Activated B cell treated with CpG ODN at 0.5 μM for 24 hours (primary cell): ENCODE data around the gene CENPN. TPM values are rescaled to one million over a fixed set of nuclear protein-coding genes. Genes with fewer than 3 reads are reported as not detected.

ENCODE experiments used
- ATAC-seq: fragments of 200-7000 bp; cut with Tn5 transposase; one replicate; pipeline ENCODE4 v1.10.0; 2021; ENCODE audit warnings: low read depth, mild to moderate bottlenecking, moderate library complexity
- CTCF ChIA-PET: fragments of 350-600 bp; sonication (Branson Sonifier 250); formaldehyde crosslinking; loops from one replicate; lab custom pipeline; 2021; ENCODE audit warnings: antibody characterized with exemption; lab: Charles Lee
- POLR2A ChIA-PET: fragments of 350-600 bp; sonication (Branson Sonifier 250); formaldehyde crosslinking; loops from one replicate; lab custom pipeline; 2021; ENCODE audit warnings: antibody characterized with exemption; lab: Charles Lee
- DNase-seq: peaks from one replicate; pipeline ENCODE4 v3.0.0; 2022
- H3K27ac Mint-ChIP-seq: one replicate; pipeline ENCODE4 v1.8.0; 2020; ENCODE audit warnings: mixed read lengths
- H3K27me3 Mint-ChIP-seq: one replicate; pipeline ENCODE4 v1.8.0; 2021; ENCODE audit warnings: mixed read lengths
- H3K36me3 Mint-ChIP-seq: one replicate; pipeline ENCODE4 v1.8.0; 2021; ENCODE audit warnings: low read depth, mixed read lengths
- H3K4me1 Mint-ChIP-seq: one replicate; pipeline ENCODE4 v1.8.0; 2021; ENCODE audit warnings: mixed read lengths
- H3K4me3 Mint-ChIP-seq: one replicate; pipeline ENCODE4 v1.8.0; 2020; ENCODE audit warnings: mild to moderate bottlenecking, mixed read lengths
- H3K9me3 Mint-ChIP-seq: one replicate; pipeline ENCODE4 v1.8.0; 2020; ENCODE audit warnings: mixed read lengths
- CTCF ChIP-seq: fragments of 200-600 bp; IDR thresholded peaks from one replicate; pipeline ENCODE4 v1.8.0; 2022; ENCODE audit warnings: antibody characterized with exemption, mild to moderate bottlenecking
- intact Hi-C: fragments of 100-400 bp; cut with micrococcal nuclease; formaldehyde crosslinking; loops from one replicate; pipeline ENCODE4 v1.15.1; 2024
- total RNA-seq: library from RNA; stranded (reverse); gene quantifications from 2 replicates; pipeline ENCODE4 v1.2.3, GENCODE V29; 2022

Gene CENPN
- total RNA-seq, 1 donor from 2014 or later = 5.9 TPM

- POLR2A ChIA-PET = no interaction called here
- ATAC-seq = no peak
- H3K27ac Mint-ChIP-seq = no peak overlapping the region
Observed at GRCh38 chr16:81060576-81061306, 53.7 kb downstream of the CENPN start.

GRCh38 chr16:81061307-81061640 is 54.3 kb downstream of the CENPN start:
- H3K27ac Mint-ChIP-seq = no peak overlapping the region
- no peaks in the 10 kb centered on the region for H3K4me1 Mint-ChIP-seq

More at GRCh38 chr16:81060576-81061306, 53.7 kb downstream of the CENPN start:
- CTCF ChIA-PET = no interaction called here
- H3K27me3 Mint-ChIP-seq = no peaks in the 10 kb centered on the region
- H3K9me3 Mint-ChIP-seq = no peaks in the 10 kb centered on the region
- H3K4me3 Mint-ChIP-seq = no peak overlapping the region
- intact Hi-C loops = no loop called here
- H3K36me3 Mint-ChIP-seq = no peaks in the 10 kb centered on the region
- DNase-seq = no peak
- H3K4me1 Mint-ChIP-seq = no peaks in the 10 kb centered on the region
- no peak for TF ChIP-seq CTCF

GRCh38 chr16:81061871-81062608 is 55.0 kb downstream of the CENPN start:
- ChIA-PET CTCF (no interaction called here), POLR2A (no interaction called here)
- Mint-ChIP-seq H3K27me3 (no peaks in the 10 kb centered on the region), H3K4me1 (no peaks in the 10 kb centered on the region), H3K4me3 (no peak overlapping the region), H3K27ac (no peak overlapping the region), H3K36me3 (no peaks in the 10 kb centered on the region), H3K9me3 (no peaks in the 10 kb centered on the region)
- DNase-seq = no peak
- intact Hi-C loops = no loop called here
- ATAC-seq = no peak
- TF ChIP-seq CTCF = no peak

More at GRCh38 chr16:81061307-81061640, 54.3 kb downstream of the CENPN start:
- no peak for TF ChIP-seq CTCF
- no peak overlapping the region for H3K4me3 Mint-ChIP-seq
- CTCF ChIA-PET = no interaction called here
- no peaks in the 10 kb centered on the region for H3K36me3 Mint-ChIP-seq
- ATAC-seq (no peak), DNase-seq (no peak)
- POLR2A ChIA-PET = no interaction called here
- no peaks in the 10 kb centered on the region for H3K9me3 Mint-ChIP-seq
- intact Hi-C loops = no loop called here
- H3K27me3 Mint-ChIP-seq = no peaks in the 10 kb centered on the region

GRCh38 chr16:81066681-81067080 is 59.7 kb downstream of the CENPN start:
- Mint-ChIP-seq H3K4me3 (no peak overlapping the region), H3K27me3 (peaks cover 3% of the 10 kb centered on the region), H3K36me3 (no peaks in the 10 kb centered on the region), H3K4me1 (no peaks in the 10 kb centered on the region), H3K27ac (no peak overlapping the region), H3K9me3 (no peaks in the 10 kb centered on the region)
- ATAC-seq (no peak), DNase-seq (no peak)
- no peak for TF ChIP-seq CTCF
- ChIA-PET CTCF (no interaction called here), POLR2A (no interaction called here)
- intact Hi-C loops = no loop called here

- Mint-ChIP-seq H3K27ac (no peak overlapping the region), H3K4me1 (no peaks in the 10 kb centered on the region), H3K9me3 (no peaks in the 10 kb centered on the region), H3K27me3 (peaks cover 3% of the 10 kb centered on the region), H3K4me3 (no peak overlapping the region), H3K36me3 (no peaks in the 10 kb centered on the region)
- CTCF ChIA-PET = no interaction called here
- intact Hi-C loops = no loop called here
- no peak for DNase-seq
- ATAC-seq = no peak
- POLR2A ChIA-PET = no interaction called here
- TF ChIP-seq CTCF = no peak
Observed at GRCh38 chr16:81067166-81067565, 60.2 kb downstream of the CENPN start.
